Ovary (tissue), 3 donors: ENCODE data around the gene EFCAB10.

ENCODE experiments used
- POLR2A ChIP-seq: fragments of 450-650 bp; IDR thresholded peaks from one replicate; pipeline ENCODE4 v1.6.1; 2017; ENCODE audit warnings: antibody characterized with exemption, mild to moderate bottlenecking, moderate library complexity
- TF ChIP-seq, protein P1 (sequence below), 3 donors: fragments of 450-650 bp in 2 of 3; fragments of 200-600 bp in 1 of 3; IDR thresholded peaks; one replicate each; pipeline versions ENCODE4 v1.5.1 to v1.8.0; 2016 to 2022; ENCODE audit warnings: antibody characterized with exemption in 3 of 3, mild to moderate bottlenecking in 1 of 3
- donor health status: DM: no; HTN: no; CAD: no.

DNA sequence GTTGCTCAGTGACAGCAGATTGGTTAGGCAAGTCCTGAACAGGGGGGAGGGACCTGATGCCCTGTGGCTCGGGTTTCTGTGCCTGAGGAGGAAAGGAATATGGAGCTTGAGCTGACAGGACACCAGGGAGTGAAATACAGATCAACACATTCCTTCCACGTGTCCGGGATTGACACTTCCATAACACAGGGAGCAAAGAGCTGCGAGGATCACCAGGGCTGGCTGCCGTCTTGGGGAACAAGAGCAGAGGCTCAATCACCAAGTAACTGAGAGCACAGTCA is 36.7 kb upstream of the EFCAB10 start:
- TF ChIP-seq, protein P1, sequence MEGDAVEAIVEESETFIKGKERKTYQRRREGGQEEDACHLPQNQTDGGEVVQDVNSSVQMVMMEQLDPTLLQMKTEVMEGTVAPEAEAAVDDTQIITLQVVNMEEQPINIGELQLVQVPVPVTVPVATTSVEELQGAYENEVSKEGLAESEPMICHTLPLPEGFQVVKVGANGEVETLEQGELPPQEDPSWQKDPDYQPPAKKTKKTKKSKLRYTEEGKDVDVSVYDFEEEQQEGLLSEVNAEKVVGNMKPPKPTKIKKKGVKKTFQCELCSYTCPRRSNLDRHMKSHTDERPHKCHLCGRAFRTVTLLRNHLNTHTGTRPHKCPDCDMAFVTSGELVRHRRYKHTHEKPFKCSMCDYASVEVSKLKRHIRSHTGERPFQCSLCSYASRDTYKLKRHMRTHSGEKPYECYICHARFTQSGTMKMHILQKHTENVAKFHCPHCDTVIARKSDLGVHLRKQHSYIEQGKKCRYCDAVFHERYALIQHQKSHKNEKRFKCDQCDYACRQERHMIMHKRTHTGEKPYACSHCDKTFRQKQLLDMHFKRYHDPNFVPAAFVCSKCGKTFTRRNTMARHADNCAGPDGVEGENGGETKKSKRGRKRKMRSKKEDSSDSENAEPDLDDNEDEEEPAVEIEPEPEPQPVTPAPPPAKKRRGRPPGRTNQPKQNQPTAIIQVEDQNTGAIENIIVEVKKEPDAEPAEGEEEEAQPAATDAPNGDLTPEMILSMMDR (IDR thresholded peaks at IDR 0.05): no peak
- TF ChIP-seq POLR2A: no peak
